PFSK-1 (cell line): ENCODE results near the gene TMEM176B.

Experiments
- FOXP2 ChIP-seq: optimal IDR thresholded peaks from 2 replicates; pipeline ENCODE3; 2011; ENCODE audit warnings: borderline replicate concordance, control low read depth, inconsistent platforms; ENCODE audit not compliant: insufficient read depth; ENCODE audit errors: extremely low read length, extremely low read depth
- POLR2AphosphoS5 ChIP-seq: IDR thresholded peaks from 2 replicates; pipeline ENCODE4 v1.6.1; 2012; ENCODE audit warnings: low read depth, mild to moderate bottlenecking, control low read depth, low read length, moderate library complexity
- REST ChIP-seq, 2 experiments: IDR thresholded peaks; 2 replicates each; pipeline versions ENCODE4 v1.6.1 to v1.8.0; 2011 to 2012; ENCODE audit warnings: low read depth in 2 of 2, low read length in 2 of 2, control low read depth in 1 of 2, inconsistent platforms in 1 of 2, mild to moderate bottlenecking in 1 of 2, moderate library complexity in 1 of 2; ENCODE audit not compliant: insufficient read depth in 1 of 2
- SIN3A ChIP-seq: IDR thresholded peaks from 2 replicates; pipeline ENCODE4 v1.6.1; 2012; ENCODE audit warnings: mild to moderate bottlenecking, low read length, moderate library complexity, borderline replicate concordance; ENCODE audit not compliant: insufficient read depth
- TAF1 ChIP-seq: IDR thresholded peaks from 2 replicates; pipeline ENCODE4 v1.6.1; 2012; ENCODE audit warnings: low read length, control low read depth, borderline replicate concordance; ENCODE audit not compliant: insufficient read depth

TMEM176B gene

GRCh38 chr7:150797661-150798060, 2.5 kb downstream of the TMEM176B start:
- TF ChIP-seq FOXP2: no peak
- no peak for TF ChIP-seq SIN3A
- TF ChIP-seq POLR2AphosphoS5: no peak
- TF ChIP-seq REST (IDR thresholded peaks at IDR 0.05; ENCODE audit: insufficient read depth in 1 of 2, low read depth in 2 of 2, low read length in 2 of 2): no peak
- no peak for TF ChIP-seq TAF1

- TF ChIP-seq FOXP2 (no peak), REST (IDR thresholded peaks at IDR 0.05; ENCODE audit: insufficient read depth in 1 of 2, low read depth in 2 of 2, low read length in 2 of 2) (no peak), TAF1 (no peak)
Observed at GRCh38 chr7:150793569-150794238, 6.5 kb downstream of the TMEM176B start.

GRCh38 chr7:150791746-150792452, 8.3 kb downstream of the TMEM176B start:
- TF ChIP-seq POLR2AphosphoS5 (no peak), REST (IDR thresholded peaks at IDR 0.05; ENCODE audit: insufficient read depth in 1 of 2, low read depth in 2 of 2, low read length in 2 of 2) (no peak)

GRCh38 chr7:150791304-150791703, 8.9 kb downstream of the TMEM176B start:
- no peak for TF ChIP-seq SIN3A
- no peak for TF ChIP-seq TAF1
- TF ChIP-seq POLR2AphosphoS5: no peak
- TF ChIP-seq FOXP2: no peak
- TF ChIP-seq REST (IDR thresholded peaks at IDR 0.05; ENCODE audit: insufficient read depth in 1 of 2, low read depth in 2 of 2, low read length in 2 of 2): no peak

- TF ChIP-seq SIN3A (no peak), FOXP2 (no peak)
Observed at GRCh38 chr7:150790416-150791075, 9.6 kb downstream of the TMEM176B start.
